Chondrocyte (in vitro differentiated cells): Measurements from ENCODE around the gene TENM3. TPM values are rescaled to one million over a fixed set of nuclear protein-coding genes. Genes with fewer than 3 reads are reported as not detected.
A peak's percentile ranks its signal among the peaks of the same experiment; 100 is the strongest.

Experiments
- DNase-seq: peaks from one replicate; pipeline ENCODE4 v3.0.0; 2021; ENCODE audit warnings: mixed read lengths, low spot score
- H3K27ac Mint-ChIP-seq: one replicate; pipeline ENCODE4 v1.8.0; 2021; ENCODE audit warnings: mild to moderate bottlenecking, moderate library complexity, mixed read lengths; ENCODE audit not compliant: unreplicated experiment
- H3K27me3 Mint-ChIP-seq: 2 replicates; pipeline ENCODE4 v1.8.0; 2021; ENCODE audit warnings: low read depth, mixed read lengths
- H3K36me3 Mint-ChIP-seq: 2 replicates; pipeline ENCODE4 v1.8.0; 2021; ENCODE audit warnings: low read depth, mixed read lengths
- H3K4me1 Mint-ChIP-seq: 2 replicates; pipeline ENCODE4 v1.8.0; 2021; ENCODE audit warnings: low read depth, mild to moderate bottlenecking, mixed read lengths
- H3K4me3 Mint-ChIP-seq: one replicate; pipeline ENCODE4 v1.8.0; 2021; ENCODE audit warnings: mild to moderate bottlenecking, moderate library complexity, mixed read lengths; ENCODE audit not compliant: unreplicated experiment
- H3K9me3 Mint-ChIP-seq: 2 replicates; pipeline ENCODE4 v1.8.0; 2021; ENCODE audit warnings: low read depth, mixed read lengths
- CTCF ChIP-seq: fragments of 200-600 bp; sonication (generic); IDR thresholded peaks from 2 replicates; pipeline ENCODE4 v1.5.0; 2021; ENCODE audit warnings: antibody characterized with exemption, mild to moderate bottlenecking, moderate library complexity
- total RNA-seq: library from RNA; stranded (reverse); gene quantifications from 3 replicates; pipeline ENCODE4 v1.2.1, GENCODE V29; 2021

TENM3 gene
- total RNA-seq, 1 donor from 2014 or later = 87.6 TPM

GRCh38 chr4:182310316-182310715 is 67.1 kb downstream of the TENM3 start:
- H3K4me3 Mint-ChIP-seq = no peak overlapping the region
- H3K36me3 Mint-ChIP-seq = peaks cover 7% of the 10 kb centered on the region
- H3K27ac Mint-ChIP-seq = no peak overlapping the region
- H3K27me3 Mint-ChIP-seq = no peaks in the 10 kb centered on the region
- H3K4me1 Mint-ChIP-seq = peaks cover 36% of the 10 kb centered on the region
- TF ChIP-seq CTCF = no peak
- peaks cover 16% of the 10 kb centered on the region for H3K9me3 Mint-ChIP-seq
- DNase-seq = no peak

- H3K4me1 Mint-ChIP-seq = peaks cover 36% of the 10 kb centered on the region
- no peak for TF ChIP-seq CTCF
- no peaks in the 10 kb centered on the region for H3K27me3 Mint-ChIP-seq
- peaks cover 13% of the 10 kb centered on the region for H3K36me3 Mint-ChIP-seq
- peaks cover 22% of the 10 kb centered on the region for H3K9me3 Mint-ChIP-seq
- no peak overlapping the region for H3K4me3 Mint-ChIP-seq
- H3K27ac Mint-ChIP-seq = peak overlapping the region; percentile 8
- DNase-seq = no peak
Observed at GRCh38 chr4:182310962-182311361, 67.8 kb downstream of the TENM3 start.

GRCh38 chr4:182314537-182314936 is 71.3 kb downstream of the TENM3 start:
- H3K36me3 Mint-ChIP-seq = peaks cover 14% of the 10 kb centered on the region
- H3K4me3 Mint-ChIP-seq = no peak overlapping the region
- H3K27me3 Mint-ChIP-seq = no peaks in the 10 kb centered on the region
- TF ChIP-seq CTCF = no peak
- H3K27ac Mint-ChIP-seq = no peak overlapping the region
- peaks cover 4% of the 10 kb centered on the region for H3K4me1 Mint-ChIP-seq
- peaks cover 21% of the 10 kb centered on the region for H3K9me3 Mint-ChIP-seq
- no peak for DNase-seq

GRCh38 chr4:182318256-182318655 is 75.1 kb downstream of the TENM3 start:
- Mint-ChIP-seq H3K27me3 (no peaks in the 10 kb centered on the region), H3K4me1 (no peaks in the 10 kb centered on the region), H3K9me3 (peaks cover 17% of the 10 kb centered on the region), H3K27ac (no peak overlapping the region), H3K36me3 (peaks cover 13% of the 10 kb centered on the region), H3K4me3 (no peak overlapping the region)
- no peak for TF ChIP-seq CTCF
- no peak for DNase-seq

- peaks cover 11% of the 10 kb centered on the region for H3K36me3 Mint-ChIP-seq
- H3K4me3 Mint-ChIP-seq = no peak overlapping the region
- no peak for DNase-seq
- TF ChIP-seq CTCF = no peak
- peaks cover 6% of the 10 kb centered on the region for H3K9me3 Mint-ChIP-seq
- no peaks in the 10 kb centered on the region for H3K4me1 Mint-ChIP-seq
- no peaks in the 10 kb centered on the region for H3K27me3 Mint-ChIP-seq
- H3K27ac Mint-ChIP-seq = no peak overlapping the region
Observed at GRCh38 chr4:182320092-182320491, 76.9 kb downstream of the TENM3 start.
